Stimulated activated memory B cell treated with anti-CD40 and anti-IgM and Interleukin-4, amounts not matched to agents 10 μg/mL and 1 μg/mL and 100 μg/mL, for 72 hours (primary cell): Measurements from ENCODE around the gene NOP53.

ENCODE experiments used
- ATAC-seq: fragments of 150-1000 bp; cut with Tn5 transposase; 2 replicates; pipeline ENCODE4 v1.10.0; 2021
- H3K27ac Mint-ChIP-seq: one replicate; pipeline ENCODE4 v1.8.0; 2022; ENCODE audit warnings: mild to moderate bottlenecking, mixed read lengths
- H3K27me3 Mint-ChIP-seq: one replicate; pipeline ENCODE4 v1.8.0; 2022; ENCODE audit warnings: mixed read lengths
- H3K36me3 Mint-ChIP-seq: one replicate; pipeline ENCODE4 v1.8.0; 2022; ENCODE audit warnings: mixed read lengths
- H3K4me1 Mint-ChIP-seq: one replicate; pipeline ENCODE4 v1.8.0; 2022; ENCODE audit warnings: mixed read lengths
- H3K4me3 Mint-ChIP-seq: one replicate; pipeline ENCODE4 v1.8.0; 2022; ENCODE audit warnings: mild to moderate bottlenecking, moderate library complexity, mixed read lengths
- H3K9me3 Mint-ChIP-seq: one replicate; pipeline ENCODE4 v1.8.0; 2022; ENCODE audit warnings: mixed read lengths

NOP53 gene

DNA sequence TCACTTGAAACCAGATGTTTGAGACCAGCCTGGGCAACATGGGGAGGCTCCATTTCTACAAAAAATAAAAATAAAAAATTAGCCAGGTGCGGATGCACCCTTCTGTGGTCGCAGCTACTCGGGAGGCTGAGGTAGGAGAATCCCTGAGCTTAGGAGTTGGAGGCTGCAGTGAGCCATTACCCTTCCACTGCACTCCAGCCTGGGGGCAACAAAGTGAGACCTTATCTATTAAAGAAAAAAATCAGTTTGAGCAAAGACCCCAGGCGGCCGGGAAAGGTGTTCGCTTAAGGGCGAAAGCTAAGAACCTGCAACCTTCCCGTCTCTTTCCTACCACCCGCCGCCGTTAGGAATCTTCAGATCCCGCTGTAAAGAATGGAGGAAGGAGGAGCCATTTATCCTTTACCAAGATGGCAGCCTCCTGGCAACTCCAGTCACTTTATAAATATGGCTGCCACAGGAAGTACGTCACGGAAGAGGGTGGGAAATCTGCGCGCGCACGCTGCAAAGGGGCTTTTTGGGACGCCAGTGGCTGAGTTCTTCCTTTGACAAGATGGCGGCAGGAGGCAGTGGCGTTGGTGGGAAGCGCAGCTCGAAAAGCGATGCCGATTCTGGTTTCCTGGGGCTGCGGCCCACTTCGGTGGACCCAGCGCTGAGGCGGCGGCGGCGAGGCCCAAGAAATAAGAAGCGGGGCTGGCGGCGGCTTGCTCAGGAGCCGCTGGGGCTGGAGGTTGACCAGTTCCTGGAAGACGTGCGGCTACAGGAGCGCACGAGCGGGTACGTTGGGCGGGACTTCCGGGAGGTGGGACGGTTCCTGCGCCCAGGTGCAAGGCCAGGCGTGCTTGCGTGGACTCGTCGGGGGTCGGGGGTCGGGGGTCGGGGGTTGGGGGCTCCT is at the start of gene NOP53:
NOP53 (plus strand) TSS at position 537 of the 892 bp plus-strand sequence; CDS start at position 551, 14 bp downstream.
- H3K27me3 Mint-ChIP-seq = no peaks in the 10 kb centered on the region
- peak; percentile 86 for ATAC-seq
- peaks cover 7% of the 10 kb centered on the region for H3K9me3 Mint-ChIP-seq
- H3K4me1 Mint-ChIP-seq = peaks cover 48% of the 10 kb centered on the region
- peaks cover 24% of the 10 kb centered on the region for H3K36me3 Mint-ChIP-seq
- H3K4me3 Mint-ChIP-seq = peak within 1 kb of the TSS; percentile 88
- H3K27ac Mint-ChIP-seq = peak within 1 kb of the TSS; percentile 99

DNA sequence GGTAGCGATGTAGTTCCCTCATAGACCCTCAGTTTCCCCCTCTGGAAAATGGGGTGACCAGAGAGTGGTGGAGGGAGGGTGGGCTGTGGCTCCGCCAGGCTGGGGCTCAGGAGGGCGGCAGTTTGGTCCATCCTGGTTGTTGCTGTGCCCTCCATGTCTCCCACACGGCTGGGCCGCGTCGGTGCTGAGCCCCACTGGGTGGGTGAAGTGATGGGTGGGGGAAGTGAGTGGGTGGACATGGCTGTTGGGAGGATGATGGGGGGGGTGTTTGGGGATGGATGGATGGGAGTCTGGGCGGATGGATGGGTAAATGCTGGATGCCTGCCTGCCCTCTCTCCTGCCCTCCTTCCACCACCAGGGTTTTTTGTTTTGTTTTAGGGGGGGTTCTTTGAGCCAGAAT is 48.7 kb upstream of the NOP53 start:
- Mint-ChIP-seq H3K9me3 (no peaks in the 10 kb centered on the region), H3K27me3 (no peaks in the 10 kb centered on the region), H3K27ac (no peak overlapping the region), H3K4me3 (no peak overlapping the region), H3K36me3 (peaks cover 36% of the 10 kb centered on the region), H3K4me1 (peaks cover 4% of the 10 kb centered on the region)
- ATAC-seq = no peak

- Mint-ChIP-seq H3K27ac (peak overlapping the region; percentile 57), H3K4me1 (peaks cover 4% of the 10 kb centered on the region), H3K4me3 (no peak overlapping the region), H3K27me3 (no peaks in the 10 kb centered on the region), H3K9me3 (no peaks in the 10 kb centered on the region), H3K36me3 (peaks cover 32% of the 10 kb centered on the region)
- ATAC-seq = peak; percentile 58
Observed at GRCh38 chr19:47697863-47698609, 47.3 kb upstream of the NOP53 start.

DNA sequence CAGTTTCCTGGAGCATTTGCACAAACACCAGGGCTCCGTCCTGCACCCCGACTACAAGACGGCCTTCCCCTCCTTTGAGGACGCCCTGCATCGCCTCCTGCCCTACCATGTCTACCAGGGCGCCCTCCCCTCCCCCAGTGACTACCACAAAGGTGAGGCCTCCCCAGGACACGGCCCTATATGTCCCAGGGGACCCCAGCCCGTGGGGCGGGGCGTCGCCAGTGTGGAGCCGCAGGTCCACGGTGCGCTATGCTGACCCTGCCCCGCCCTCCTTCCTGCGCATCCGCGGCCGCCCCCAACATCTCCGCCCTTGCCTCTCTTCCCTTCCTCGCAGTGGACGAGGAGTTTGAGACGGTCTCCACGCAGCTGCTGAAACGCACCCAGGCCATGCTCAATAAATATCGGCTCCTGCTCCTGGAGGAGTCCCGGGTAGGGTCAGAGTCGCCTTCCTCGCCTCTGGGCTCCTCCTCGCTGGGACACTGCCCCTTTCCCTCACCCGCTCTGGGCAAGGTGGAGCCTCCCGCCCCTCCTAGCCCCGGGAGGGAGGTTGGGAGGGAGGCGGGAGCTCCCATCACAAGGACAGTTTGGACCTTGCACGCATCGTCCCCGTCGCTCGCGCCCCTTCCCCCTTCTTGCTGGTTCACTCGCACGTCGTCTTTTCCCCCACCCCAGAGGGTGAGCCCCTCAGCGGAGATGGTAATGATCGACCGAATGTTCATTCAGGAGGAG is 46.6 kb upstream of the NOP53 start:
- Mint-ChIP-seq H3K27me3 (no peaks in the 10 kb centered on the region), H3K36me3 (peaks cover 39% of the 10 kb centered on the region), H3K27ac (peak overlapping the region; percentile 57), H3K9me3 (no peaks in the 10 kb centered on the region), H3K4me1 (peaks cover 4% of the 10 kb centered on the region), H3K4me3 (no peak overlapping the region)
- no peak for ATAC-seq

- Mint-ChIP-seq H3K27ac (no peak overlapping the region), H3K9me3 (no peaks in the 10 kb centered on the region), H3K27me3 (no peaks in the 10 kb centered on the region), H3K4me1 (peaks cover 4% of the 10 kb centered on the region), H3K4me3 (no peak overlapping the region), H3K36me3 (peaks cover 43% of the 10 kb centered on the region)
- no peak for ATAC-seq
Observed at GRCh38 chr19:47699360-47699917, 45.9 kb upstream of the NOP53 start.

DNA sequence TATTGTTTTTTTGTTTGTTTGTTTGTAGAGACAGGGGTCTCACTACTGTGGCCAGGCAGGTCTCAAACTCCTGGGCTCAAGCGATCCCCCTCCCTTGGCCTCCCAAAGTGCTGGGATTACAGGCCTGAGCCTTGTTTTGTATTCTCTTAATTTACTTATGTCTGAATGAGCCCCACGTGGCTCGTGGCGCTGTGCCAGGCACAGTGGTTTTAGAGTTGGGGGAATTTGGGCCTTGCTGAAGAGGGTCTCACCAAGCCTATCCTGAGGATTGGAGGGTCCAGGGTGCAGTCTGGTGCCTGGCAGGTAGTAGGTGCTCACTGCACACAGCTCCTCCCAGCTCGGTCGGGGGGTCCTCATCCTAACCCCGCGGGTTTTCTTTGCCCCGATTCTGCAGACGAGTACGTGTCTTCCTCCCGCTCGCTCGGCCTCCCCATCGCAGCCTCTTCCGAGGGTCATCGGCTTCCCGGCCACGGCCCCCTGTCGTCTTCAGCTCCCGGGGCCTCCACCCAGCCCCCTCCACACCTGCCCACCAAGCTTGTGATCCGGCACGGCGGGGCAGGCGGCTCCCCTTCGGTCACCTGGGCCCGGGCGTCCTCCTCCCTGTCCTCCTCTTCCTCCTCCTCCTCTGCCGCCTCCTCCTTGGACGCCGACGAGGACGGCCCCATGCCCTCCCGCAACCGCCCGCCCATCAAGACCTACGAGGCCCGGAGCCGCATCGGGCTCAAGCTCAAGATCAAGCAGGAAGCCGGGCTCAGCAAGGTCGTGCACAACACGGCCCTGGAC is 44.2 kb upstream of the NOP53 start:
- Mint-ChIP-seq H3K27ac (no peak overlapping the region), H3K9me3 (no peaks in the 10 kb centered on the region)

DNA sequence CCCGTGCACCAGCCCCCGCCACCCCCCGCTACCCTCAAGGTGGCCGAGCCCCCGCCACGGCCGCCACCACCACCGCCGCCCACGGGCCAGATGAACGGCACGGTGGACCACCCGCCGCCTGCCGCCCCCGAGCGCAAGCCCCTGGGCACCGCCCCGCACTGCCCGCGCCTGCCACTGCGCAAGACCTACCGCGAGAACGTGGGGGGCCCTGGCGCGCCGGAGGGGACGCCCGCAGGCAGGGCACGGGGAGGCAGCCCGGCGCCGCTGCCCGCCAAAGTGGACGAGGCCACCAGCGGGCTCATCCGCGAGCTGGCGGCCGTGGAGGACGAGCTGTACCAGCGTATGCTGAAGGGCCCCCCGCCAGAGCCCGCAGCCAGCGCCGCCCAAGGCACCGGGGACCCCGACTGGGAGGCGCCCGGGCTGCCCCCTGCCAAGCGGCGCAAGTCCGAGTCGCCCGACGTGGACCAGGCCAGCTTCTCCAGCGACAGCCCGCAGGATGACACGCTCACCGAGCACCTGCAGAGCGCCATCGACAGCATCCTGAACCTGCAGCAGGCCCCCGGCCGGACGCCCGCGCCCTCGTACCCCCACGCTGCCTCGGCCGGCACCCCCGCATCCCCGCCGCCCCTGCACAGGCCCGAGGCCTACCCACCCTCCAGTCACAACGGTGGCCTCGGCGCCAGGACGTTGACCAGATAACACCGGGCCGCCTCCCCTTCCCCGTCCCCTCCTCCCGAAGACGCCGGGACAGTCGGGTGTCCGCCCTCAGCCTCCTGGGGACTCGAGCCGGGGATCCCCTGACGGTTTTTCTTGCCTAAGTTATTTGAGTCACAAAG is 43.4 kb upstream of the NOP53 start:
- H3K27me3 Mint-ChIP-seq = peaks cover 9% of the 10 kb centered on the region
- no peak overlapping the region for H3K27ac Mint-ChIP-seq
- no peaks in the 10 kb centered on the region for H3K9me3 Mint-ChIP-seq
- no peak overlapping the region for H3K4me3 Mint-ChIP-seq
- peaks cover 34% of the 10 kb centered on the region for H3K36me3 Mint-ChIP-seq
- ATAC-seq = peak; percentile 58
- H3K4me1 Mint-ChIP-seq = peaks cover 7% of the 10 kb centered on the region

More for the DNA sequence above, 44.2 kb upstream of the NOP53 start:
- Mint-ChIP-seq H3K27me3 (peaks cover 1% of the 10 kb centered on the region), H3K4me1 (peaks cover 4% of the 10 kb centered on the region), H3K36me3 (peaks cover 34% of the 10 kb centered on the region), H3K4me3 (no peak overlapping the region)
- ATAC-seq = no peak

DNA sequence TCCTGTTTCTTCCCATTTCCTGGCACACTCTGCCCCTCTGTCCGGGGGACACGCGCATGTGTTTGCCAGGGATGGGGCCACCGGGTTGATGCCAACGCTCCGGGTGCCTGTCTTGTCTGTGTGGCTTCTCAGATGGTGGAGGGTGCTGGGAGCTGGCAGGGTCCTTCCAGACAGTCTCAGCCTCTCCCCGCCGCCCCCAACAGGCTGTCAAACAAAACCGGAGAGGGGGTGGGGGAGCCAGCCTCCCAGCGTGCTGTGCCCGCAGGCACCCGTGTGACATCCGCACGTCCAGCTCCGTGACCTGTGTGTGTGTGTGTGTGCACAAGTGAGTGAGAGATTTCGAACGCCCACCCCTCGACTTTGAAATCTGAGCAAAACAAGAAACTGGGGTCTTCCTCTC is 42.7 kb upstream of the NOP53 start:
- Mint-ChIP-seq H3K27me3 (peaks cover 17% of the 10 kb centered on the region), H3K4me1 (peaks cover 14% of the 10 kb centered on the region), H3K9me3 (no peaks in the 10 kb centered on the region), H3K36me3 (peaks cover 34% of the 10 kb centered on the region), H3K27ac (no peak overlapping the region), H3K4me3 (no peak overlapping the region)
- no peak for ATAC-seq

DNA sequence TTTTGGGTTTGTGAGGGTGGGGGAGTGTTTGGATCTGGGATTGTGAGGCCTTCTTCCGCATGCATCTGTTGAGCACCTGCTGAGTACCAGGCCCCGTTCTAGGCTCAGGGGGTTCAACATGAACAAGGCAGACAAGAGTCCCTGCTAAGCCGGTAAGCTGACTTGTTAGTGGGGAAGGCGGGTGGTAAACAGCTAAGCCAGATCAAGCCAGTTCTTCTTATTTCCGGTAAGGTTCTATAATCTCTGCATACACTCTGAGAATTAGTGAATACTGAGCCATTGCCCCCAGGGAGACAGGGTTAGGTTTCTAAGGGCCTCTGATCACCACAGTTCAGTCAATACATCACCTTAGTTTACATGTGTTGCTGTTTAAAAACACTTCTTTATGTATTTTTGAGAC is 42.0 kb upstream of the NOP53 start:
- H3K27me3 Mint-ChIP-seq = peaks cover 18% of the 10 kb centered on the region
- peaks cover 34% of the 10 kb centered on the region for H3K36me3 Mint-ChIP-seq
- H3K4me3 Mint-ChIP-seq = no peak overlapping the region
- no peaks in the 10 kb centered on the region for H3K9me3 Mint-ChIP-seq
- H3K27ac Mint-ChIP-seq = no peak overlapping the region
- peaks cover 14% of the 10 kb centered on the region for H3K4me1 Mint-ChIP-seq
- ATAC-seq = no peak

- H3K36me3 Mint-ChIP-seq = peaks cover 29% of the 10 kb centered on the region
- H3K9me3 Mint-ChIP-seq = no peaks in the 10 kb centered on the region
- H3K4me3 Mint-ChIP-seq = no peak overlapping the region
- no peak for ATAC-seq
- peaks cover 10% of the 10 kb centered on the region for H3K4me1 Mint-ChIP-seq
- H3K27ac Mint-ChIP-seq = no peak overlapping the region
- peaks cover 18% of the 10 kb centered on the region for H3K27me3 Mint-ChIP-seq
Observed at GRCh38 chr19:47704024-47704423, 41.3 kb upstream of the NOP53 start.

DNA sequence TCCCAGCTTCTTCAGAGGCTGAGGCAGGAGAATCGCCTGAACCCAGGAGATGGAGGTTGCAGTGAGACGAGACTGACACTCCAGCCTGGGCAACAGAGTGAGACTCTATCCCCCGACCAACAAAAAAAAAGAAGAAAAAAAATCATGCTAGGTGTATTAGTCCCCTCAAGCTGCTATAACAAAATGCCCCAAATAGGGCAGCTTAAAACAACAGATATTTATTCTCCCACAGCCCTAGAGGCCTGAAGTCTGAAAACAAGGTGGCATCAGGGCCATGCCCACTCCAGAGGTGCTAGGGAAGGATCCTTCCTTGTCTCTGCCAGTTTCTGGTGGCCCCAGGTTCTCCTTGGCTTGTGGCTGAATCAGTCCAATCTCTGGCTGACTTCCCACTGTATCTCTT is 40.7 kb upstream of the NOP53 start:
- ATAC-seq = no peak
- H3K9me3 Mint-ChIP-seq = no peaks in the 10 kb centered on the region
- H3K27me3 Mint-ChIP-seq = peaks cover 18% of the 10 kb centered on the region
- peaks cover 10% of the 10 kb centered on the region for H3K4me1 Mint-ChIP-seq
- H3K4me3 Mint-ChIP-seq = no peak overlapping the region
- H3K36me3 Mint-ChIP-seq = peaks cover 25% of the 10 kb centered on the region
- no peak overlapping the region for H3K27ac Mint-ChIP-seq

DNA sequence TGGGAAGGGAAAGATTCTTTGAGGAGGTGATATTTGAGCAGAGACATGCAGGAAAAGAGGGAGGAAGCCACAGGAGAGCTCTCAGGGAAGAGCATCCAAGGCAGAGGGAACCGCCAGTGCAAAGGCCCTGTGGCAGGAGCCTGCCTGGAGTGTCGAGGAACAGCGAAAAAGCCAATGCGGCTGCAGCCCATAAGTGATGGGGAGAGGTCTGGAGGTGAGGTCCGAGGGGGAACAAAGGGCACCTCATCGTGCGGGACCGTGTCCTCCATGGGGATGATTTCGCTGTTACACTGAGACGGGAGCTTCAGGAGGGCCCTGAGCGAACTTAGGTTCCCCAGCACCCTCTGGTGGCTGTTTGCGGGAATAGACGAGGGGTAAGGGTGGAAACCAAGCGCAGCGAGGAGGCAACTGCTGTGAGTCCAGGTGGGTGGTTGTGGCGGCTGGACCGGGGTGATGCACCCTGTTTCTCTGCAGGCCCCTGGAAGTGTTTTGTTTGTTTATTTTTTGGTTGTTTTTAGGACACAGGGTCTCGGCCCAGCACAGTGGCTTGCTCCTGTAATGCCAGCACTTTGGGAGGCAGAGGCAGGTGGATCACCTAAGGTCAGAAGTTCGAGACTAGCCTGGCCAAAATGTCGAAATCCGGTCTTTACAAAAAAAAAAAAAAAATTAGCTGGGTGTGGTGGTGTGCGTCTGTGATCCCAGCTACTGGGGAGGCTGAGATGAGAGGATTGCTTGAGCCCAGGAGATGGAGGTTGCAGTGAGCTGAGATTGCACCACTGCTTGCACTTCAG is 38.0 kb upstream of the NOP53 start:
- no peaks in the 10 kb centered on the region for H3K9me3 Mint-ChIP-seq
- peaks cover 18% of the 10 kb centered on the region for H3K36me3 Mint-ChIP-seq
- H3K4me3 Mint-ChIP-seq = no peak overlapping the region
- H3K27me3 Mint-ChIP-seq = peaks cover 31% of the 10 kb centered on the region
- H3K4me1 Mint-ChIP-seq = peaks cover 10% of the 10 kb centered on the region
- ATAC-seq = peak; percentile 83
- H3K27ac Mint-ChIP-seq = no peak overlapping the region

DNA sequence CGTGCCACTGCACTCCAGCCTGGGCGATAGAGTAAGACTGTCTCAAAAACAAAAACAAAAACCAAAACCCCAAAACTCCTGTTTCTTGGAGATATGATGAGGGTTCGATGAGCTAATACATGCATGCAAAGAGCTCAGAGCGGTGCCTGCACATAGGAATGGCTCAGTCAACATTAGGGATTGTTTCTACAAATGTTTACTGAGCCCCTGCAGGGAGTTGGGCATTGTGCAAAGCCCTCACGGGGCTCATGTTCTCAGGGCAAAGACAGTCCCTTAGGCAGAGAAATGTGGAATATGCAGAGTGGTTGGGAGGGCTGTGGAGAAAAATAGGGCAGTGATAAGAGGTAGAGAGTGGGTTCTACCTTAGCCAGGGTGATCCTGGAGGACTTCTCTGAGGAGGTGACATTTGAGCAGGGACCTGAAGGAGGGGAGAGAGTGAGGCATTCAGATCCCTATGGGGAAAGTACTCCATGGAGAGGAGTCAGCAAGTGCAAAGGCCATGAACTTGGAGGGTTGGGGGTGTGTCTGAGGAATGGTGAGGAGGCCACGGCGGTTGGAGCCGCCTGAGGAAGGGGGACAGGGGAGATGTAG is 33.6 kb upstream of the NOP53 start:
- peaks cover 6% of the 10 kb centered on the region for H3K36me3 Mint-ChIP-seq
- H3K27ac Mint-ChIP-seq = no peak overlapping the region
- H3K4me1 Mint-ChIP-seq = peaks cover 8% of the 10 kb centered on the region
- H3K4me3 Mint-ChIP-seq = no peak overlapping the region
- peaks cover 67% of the 10 kb centered on the region for H3K27me3 Mint-ChIP-seq
- H3K9me3 Mint-ChIP-seq = peaks cover 7% of the 10 kb centered on the region
- no peak for ATAC-seq
